ENCODE measurements around the gene CCDC146.
"Not testable (repeated sequence)": the region's sequence is repeated elsewhere in the genome, so short reads cannot be mapped to it uniquely, and the experiment has no call there.

The CCDC146 gene

GRCh38 chr7:77202481-77202976 lies 80.1 kb downstream of the CCDC146 start:
- no peak for DNase-seq

- DNase-seq, result no peak
Observed at GRCh38 chr7:77205706-77206105, 83.3 kb downstream of the CCDC146 start.

- DNase-seq, result no peak
Observed at GRCh38 chr7:77208416-77208815, 86.0 kb downstream of the CCDC146 start.

DNA sequence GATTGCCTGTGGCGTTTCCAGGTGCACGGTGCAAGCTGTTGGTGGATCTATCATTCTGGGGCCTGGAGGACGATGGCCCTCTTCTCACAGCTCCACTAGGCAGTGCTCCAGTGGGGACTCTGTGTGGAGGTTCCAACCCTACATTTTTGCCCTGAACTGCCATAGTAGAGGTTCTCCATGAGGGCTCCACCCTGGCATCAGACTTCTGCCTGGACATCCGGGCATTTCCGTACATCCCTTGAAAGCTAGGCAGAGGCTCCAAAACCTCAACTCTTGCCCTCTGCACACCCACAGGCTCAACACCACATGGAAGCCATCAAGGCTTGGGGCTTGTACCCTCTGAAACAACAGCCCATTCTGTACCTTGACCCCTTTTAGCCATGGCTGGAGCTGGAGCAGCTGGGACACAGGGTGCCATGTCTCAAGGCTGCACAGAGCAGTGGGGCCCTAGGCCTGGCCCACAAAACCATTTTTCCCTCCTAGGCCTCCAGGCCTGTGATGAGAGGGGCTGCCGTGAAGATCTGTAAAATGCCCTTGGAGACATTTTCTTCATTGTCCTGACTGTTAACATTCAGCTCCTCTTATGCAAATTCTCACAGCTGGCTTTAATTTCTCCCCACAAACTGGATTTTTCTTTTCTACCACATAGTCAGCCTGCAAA lies 87.2 kb downstream of the CCDC146 start:
- no peak for DNase-seq

- DNase-seq, result no peak
Observed at GRCh38 chr7:77216181-77216845, 93.9 kb downstream of the CCDC146 start.

- no peak for DNase-seq
Observed at GRCh38 chr7:77217474-77218185, 95.2 kb downstream of the CCDC146 start.

DNA sequence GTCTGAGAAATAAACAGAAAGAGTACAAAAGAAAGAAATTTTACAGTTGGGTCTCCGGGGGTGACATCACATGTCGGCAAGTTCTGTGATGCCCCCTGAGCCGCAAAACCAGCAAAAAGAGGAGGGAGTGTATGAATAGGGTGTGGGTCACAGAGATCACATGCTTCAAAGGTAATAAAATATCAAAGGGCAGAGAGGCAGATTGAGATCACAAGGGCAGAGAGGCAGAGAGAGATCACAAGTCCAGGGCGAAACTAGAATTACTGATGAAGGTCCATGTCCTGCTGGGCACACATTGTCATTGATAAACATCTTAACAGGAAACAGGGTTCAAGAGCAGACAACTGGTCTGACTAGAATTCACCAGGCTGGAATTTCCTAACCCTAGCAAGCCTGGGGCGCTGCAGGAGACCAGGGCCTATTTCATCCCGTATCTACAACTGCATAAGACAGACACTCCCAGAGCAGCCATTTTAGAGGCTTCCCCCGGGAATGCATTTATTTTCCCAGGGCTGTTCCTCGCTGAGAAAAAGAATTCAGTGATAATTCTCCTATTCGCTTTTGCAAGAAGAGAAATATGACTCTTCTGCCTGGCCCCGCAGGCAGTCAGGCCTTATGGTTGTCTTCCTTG lies 97.4 kb downstream of the CCDC146 start:
- not testable (repeated sequence) for DNase-seq

- no peak for DNase-seq
Observed at GRCh38 chr7:77222065-77222464, 99.7 kb downstream of the CCDC146 start.

GRCh38 chr7:77222819-77223218 lies 100.4 kb downstream of the CCDC146 start:
- DNase-seq, result no peak

- DNase-seq, result no peak
Observed at GRCh38 chr7:77223261-77223660, 100.8 kb downstream of the CCDC146 start.

DNA sequence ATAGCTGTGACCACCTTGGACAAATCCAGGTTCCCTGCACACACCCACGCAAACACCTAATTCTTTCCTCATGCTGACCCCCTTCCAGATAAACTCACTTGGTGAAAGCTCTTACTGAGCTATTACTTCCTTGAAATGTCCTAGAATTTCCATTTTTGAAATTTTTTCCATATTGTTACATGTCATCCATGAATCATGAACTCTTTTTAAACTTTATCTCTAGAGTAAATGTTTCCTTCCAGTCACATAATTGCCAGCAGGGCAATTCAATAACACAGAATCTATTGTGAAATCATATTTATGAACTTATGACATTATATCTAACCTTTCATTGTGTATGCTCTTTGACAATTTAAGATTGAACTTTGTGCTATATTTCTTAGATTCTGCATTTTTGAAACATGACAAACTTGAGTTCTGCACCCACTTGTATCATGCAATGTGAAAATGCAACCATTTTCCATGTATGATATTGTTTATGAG lies 104.0 kb downstream of the CCDC146 start:
- no peak for DNase-seq

DNA sequence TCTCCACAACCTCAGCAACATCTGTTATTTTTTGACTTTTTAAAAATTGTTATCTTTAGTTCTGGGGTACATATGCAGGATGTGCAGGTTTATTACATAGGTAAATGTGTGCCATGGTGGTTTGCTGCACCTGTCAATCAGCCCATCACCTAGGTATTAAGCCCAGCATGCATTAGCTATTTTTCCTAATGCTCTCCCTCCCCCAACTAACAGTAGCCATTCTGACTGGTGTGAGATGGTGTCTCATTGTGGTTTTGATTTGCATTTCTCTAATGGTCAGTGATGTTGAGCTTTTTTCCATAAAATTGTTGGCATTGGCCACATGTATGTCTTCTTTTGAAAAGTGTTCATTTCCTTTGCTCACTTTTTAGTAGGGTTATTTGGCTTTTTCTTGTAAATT lies 106.4 kb downstream of the CCDC146 start:
- not testable (repeated sequence) for DNase-seq

GRCh38 chr7:77232467-77232866 lies 110.1 kb downstream of the CCDC146 start:
- no peak for DNase-seq

DNA sequence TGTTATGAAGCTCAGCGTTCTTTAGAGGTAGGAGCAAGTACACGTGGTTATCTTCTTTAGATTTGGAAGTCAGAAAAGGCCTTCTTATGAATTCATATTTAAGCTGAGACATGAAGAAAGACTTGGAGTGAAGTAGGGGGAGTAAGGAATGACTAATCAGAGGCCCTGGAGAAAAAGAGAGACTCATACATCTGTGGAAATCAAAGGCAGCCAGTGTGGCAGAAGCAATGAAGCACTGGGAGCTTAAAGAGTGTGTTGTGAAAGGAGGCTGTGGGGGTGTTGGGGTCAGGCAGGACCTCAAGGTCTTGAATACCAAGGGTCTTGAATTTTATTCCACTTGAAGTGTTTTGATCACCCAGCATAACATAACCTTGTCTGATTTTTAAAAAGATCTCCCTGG lies 112.9 kb downstream of the CCDC146 start:
- no peak for DNase-seq

DNA sequence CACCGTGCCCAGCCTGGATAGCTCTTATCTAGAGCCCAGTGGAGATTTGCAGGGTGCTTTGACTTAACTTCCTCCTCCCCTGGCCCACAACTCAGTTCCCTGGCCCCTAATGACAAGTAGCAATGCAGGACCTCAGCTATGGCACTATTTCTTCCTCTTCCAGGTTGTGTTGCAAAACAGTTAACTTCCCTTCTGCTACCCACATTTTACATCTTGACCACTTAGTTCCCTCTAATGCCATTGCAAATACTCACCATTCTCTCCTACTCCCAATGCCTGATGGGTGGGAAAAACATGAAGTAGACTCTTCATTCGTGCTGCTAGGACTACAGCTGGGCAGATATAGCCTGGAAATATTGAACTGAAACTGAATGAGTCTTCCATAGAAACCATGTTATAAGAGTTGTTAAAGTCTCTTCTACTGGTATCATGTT lies 116.3 kb downstream of the CCDC146 start:
- DNase-seq, result no peak

DNA sequence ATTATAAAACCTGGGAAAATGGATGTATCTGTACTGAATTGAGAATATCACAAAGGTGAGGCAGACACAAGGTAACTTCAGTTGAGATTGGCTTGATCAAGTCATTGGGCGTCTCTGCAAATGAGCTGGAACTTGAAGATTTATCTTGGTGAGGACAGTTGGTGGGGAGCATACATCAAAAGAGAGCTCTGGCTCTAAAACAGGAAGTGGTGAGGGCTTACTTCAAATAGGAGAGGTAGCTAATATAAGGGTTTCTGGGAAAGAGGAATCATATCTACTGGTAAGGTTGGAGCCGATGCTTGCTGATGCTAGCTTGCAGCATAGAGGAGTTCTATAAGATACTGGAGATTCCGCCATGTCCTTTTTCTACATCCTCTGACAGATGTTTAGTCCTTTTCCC lies 117.1 kb downstream of the CCDC146 start:
- no peak for DNase-seq

GRCh38 chr7:77242068-77242467 lies 119.7 kb downstream of the CCDC146 start:
- DNase-seq, result no peak

- DNase-seq, result no peak
Observed at GRCh38 chr7:77242554-77242953, 120.1 kb downstream of the CCDC146 start.

DNA sequence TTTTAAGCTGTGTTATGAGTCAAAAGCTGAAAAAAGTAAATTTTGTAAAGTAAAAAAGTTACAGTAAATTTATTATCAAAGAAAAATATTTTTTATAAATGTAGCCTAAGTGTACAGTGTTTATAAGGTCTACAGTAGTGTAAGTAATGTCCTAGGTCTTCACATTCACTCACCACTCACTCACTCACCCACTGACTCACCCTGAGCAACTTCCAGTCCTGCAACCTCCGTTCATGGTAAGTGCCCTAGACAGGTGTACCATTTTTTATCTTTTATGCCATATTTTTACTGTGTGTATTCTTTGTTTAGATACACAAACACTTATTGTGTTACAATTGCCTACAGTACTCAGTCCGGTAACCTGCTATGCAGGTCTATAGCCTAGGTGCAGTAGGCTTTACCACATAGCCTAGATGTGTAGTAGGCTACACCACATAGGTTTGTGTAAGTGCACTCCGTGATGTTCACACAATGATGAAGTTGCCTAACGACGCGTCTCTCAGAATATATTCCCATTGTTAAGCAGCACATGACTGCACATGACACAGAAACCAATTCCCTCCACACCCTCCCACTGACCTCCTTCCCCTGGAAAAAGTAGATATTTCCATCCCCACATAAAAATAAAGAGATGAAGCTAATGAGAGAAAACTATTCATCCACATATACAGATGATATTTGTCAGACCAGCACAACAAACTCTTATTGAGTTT lies 122.0 kb downstream of the CCDC146 start:
- DNase-seq, result no peak

- DNase-seq, result no peak
Observed at GRCh38 chr7:77245015-77245755, 122.8 kb downstream of the CCDC146 start.

DNA sequence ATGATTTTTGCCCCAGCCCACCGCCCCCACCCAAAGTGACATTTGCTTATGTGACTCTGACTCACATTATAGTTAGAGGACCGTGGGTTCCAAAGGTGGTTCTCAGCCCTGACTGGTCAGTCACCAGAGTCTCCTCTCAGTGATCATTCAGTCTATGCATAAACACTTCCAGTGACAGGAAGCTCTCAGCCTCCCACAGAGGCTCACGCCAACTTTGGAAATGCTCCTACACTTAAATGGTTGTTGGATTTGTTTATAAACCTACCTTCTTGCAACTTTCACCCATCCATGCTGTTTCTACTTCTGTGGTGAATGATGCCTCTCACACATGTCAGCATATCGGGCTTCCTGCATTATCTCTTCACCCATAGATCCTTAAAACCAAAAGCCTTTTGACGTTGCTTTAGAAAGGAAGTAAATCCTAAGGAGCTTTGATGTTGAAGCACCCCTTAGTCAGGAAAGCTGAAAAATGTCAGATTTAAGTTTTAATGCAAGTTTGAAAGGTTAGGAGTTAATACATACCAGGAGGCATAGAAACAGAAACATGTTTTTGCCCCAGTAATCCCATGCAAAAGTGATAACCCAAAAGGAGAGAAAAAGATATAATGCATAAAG lies 123.7 kb downstream of the CCDC146 start:
- DNase-seq, result no peak
